NCI-H128 (cell line): ENCODE measurements around the gene NFE2.

Experiments used
- DNase-seq: peaks from one replicate; lab custom pipeline; 2025; ENCODE audit not compliant: unreplicated experiment; lab: John Stamatoyannopoulos, UW

NFE2 gene

DNA sequence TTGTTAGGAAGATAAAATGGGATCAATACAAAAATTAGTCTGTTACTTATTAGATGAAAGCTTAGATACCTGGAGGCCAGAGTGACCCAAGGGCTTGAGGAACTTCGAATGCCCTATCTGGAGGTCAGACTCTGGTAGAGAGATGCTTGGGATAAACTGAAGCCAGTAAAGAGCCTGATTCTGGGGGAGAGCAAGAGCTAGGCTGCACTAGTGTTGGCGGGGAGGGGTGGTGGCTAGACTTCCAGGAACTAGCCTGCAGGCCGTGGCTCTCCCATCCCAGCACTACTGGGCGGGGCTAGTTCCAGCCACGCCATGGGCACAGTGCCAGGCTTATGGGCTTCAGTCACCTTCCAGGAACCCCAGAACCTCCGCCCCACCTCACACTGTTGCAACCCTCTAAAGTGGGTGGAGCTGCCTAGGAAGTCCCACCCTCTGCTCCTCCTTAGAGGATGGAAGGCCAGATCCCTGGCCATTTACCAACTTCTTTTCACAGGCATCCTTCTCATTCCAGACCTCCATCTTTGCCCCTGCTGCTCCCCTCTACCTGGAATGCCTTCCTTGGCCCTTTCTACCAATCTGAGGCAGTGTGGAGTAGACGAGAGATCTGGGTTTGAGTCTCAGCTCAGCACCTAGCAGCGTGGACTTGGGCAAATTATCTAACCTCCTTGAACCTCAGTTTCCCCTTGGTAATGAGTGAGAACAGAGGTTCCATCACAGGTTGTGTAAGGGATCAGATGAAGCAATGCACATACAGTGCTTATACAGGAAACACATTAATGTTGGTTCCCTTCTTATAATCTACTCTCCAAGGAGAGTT lies 6.3 kb upstream of the NFE2 start:
- no peak for DNase-seq

DNA sequence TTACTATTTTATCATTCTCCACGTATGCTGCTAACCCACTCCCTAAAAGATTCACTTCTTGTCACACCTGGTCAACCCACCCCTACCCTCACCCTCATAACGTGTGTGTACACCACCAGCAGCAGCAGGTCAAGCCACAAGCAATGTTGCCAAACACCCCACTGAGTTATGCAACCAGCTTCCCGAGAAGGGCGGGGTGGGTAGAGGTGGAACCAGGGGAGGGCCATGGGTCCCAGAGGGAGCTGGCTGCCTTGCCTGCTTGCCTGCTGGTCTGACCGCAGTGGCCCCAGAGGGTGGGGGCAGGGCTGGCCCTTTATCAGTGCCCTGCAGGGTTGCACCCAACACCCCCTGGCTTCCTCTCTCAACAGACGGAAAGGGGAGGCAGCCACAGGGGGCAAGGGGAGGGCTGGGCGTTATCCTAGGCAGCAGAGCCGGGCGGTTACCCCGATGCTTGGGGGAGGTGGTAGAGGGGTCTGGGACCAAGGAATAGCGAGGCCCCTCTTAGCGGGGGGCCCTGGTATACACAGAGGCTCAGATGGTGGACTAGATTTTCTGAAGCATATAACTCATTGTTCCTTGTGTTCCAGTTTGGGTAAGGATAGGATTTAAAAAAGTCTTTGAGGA lies 3.5 kb upstream of the NFE2 start:
- no peak for DNase-seq

DNA sequence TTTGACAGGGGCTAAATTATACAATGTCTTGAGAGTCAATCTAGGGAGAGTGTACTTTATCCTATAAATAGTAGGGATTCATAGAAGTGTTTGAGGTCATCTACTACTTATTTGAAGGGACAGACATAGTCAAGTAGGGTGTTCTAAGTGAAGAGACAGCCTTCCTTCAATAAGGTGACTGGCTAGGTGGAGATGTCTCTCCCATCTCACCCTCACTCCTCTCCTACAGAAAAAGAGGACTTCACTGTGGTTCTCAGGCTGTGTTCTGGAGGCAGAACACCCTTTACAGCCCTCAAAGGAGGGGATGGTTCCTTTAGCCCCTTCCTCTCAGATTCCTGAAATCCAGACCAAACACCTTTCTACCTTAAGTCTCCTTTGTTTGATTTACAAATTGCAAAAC lies 2.8 kb upstream of the NFE2 start:
- DNase-seq: no peak

DNA sequence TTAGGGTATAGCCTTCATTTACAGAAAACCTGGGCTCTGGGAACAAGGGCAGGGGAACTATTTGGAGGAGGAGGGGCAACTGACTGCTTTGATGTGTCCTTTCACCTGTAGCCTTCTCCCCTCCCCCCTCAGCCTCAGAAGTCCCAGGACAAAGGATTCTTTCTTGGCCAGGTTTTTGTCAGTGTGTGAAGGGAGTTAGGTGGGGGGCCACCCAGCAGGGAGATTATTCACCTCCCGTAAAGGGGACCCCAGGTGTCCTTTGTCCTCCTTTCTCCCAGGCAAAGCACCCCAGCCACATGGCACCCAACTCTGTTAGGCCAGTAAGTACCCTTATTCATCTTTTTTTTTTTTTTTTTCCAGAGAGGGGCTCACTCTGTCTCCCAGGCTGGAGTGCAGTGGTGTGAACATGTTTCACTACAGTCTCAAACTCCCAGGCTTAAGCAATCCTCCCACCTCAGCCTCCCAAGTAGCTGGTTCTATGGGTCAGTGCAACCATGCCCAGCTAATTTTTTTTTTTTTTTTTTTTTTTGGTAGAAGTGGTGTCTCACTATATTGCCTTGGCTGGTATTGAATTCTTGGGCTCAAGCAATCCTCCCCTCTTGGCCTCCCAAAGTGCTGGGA lies 723 bp upstream of the NFE2 start:
- no peak for DNase-seq

DNA sequence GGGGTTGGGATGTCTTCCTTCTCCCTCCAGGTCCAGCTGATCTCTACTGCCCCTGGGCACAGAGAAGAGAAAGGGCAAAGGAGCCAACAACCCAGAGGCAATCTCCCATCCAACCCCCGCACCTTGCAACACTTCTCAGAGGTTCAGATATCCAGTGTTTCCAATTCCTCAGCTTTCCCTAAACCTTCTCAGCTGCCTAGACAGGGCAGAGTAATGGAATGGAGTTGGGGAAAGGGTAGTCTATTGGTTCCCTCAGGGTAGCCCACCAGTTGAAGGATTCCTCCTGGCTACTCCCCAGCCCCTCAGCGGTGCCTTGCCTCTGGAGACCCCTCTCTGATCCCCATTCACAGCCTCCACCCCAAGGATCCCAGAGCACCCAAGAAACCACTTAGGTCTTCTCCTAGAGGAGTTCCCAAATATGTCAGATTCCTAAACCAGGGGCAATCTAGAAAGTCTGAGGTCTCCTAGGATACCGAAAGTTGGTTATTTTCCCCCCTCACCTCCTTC lies 537 bp downstream of the NFE2 start:
- DNase-seq: no peak

DNA sequence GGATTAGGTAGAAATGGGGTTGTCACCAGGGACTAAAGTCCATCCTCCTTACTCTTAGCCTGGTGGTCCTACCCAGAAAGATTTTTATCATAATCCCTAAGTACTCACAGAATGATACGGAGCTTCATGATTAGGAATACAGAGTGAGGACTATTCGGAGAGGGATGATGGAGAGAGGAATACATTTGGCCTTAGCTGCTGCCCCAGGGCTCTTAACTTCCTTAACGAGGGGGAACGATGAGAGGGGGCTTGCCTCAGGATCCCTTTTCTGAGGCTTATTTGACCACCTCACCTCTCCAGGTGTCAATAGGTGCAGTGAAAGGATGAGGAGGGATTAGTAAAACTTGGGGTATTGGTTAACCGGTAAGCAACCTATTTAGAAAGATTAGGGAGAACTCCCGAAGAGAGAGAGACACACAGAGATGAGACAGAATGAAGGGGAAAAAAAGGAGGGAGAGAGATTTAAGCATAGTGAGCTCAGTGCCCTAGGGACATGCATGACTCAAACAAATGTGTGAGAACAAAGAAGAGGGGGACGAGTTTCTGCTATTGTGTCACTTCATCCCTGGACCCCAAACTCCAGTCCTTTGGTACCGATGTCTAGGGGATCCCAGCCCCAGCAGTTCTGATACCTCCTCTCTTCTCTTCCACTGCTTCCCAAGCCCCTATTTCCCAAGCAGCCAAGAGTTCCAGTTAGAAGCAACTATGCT lies 1.1 kb downstream of the NFE2 start:
- DNase-seq: no peak

DNA sequence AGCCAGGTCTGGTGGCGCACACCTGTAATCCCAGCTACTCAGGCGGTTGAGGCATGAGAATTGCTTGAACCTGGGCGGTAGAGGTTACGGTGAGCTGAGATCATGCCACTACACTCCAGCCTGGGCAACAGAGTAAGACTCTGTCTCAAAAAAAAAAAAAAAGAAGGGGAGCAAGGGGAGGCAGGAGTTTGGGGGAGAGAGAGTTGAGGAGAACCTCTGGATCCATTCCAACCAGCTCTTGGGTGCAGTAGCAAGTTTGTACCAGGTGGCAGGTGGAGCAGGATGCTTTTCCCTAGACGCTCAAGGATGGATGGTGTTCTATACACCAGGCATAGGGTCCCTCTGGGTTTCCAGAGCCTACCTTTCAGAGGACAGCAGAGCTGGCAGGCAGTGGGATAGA lies 1.9 kb downstream of the NFE2 start:
- no peak for DNase-seq

DNA sequence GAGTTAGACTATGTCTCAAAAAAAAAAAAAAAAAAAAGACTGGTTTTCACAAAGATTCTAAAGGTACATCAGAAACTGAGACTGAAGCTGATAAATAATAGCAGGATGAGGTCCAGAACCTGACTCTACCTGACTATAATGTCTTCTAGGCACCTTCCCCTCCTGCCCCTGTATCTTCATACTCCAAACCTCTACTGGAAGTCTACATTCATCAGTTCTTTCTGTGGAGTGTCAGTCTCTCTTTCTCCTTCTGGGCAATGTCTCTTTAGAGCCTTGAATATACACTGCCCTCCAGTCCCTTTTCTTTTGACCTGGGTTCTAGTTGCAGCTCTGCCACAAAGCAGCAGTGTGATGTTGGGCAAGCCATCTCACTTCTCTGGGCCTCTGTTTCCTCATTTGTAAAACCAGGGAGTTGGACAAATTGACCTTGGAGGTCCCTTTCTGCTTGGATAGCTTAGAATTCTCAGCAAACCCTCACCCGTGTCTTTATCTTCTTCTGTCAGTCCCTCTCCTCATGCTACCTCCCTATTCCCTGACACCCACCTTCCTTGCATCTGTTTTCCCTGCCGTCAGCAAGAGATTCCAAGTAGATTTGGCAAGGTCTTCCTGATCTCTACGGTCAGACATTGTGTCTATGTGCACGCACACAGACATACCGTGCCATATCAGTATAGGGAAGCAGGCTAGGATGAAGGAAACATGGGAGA lies 4.3 kb downstream of the NFE2 start:
- no peak for DNase-seq

DNA sequence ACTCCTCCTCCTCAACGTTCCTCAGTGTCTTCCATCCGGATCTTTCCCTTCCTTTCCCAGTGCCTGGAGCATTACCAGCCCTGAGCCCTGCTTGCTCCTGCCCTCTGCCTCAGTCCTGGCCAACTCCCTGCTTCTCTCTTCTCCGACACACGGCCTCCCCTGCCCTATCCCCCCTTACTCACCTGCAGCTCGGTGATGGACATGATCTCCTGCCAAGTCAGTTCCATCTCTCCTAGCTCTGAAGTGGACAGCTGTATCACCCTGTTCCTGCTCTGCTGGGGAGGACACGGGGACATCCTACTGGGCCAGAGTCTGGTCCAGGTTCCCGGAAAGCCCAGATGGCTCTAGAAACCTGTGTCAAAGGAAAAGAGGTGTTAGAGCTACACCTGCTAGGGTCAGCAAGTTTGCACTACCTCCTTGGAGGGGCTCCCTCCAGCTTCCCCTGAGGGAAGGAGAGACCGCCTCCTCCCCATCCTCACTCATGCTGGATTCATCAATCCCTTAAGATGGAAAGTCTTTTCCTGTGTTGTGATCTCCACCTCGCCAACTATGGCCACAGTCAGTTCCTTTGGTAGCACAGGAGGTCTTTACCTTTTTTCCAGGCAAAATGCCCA lies 5.8 kb downstream of the NFE2 start:
- no peak for DNase-seq

DNA sequence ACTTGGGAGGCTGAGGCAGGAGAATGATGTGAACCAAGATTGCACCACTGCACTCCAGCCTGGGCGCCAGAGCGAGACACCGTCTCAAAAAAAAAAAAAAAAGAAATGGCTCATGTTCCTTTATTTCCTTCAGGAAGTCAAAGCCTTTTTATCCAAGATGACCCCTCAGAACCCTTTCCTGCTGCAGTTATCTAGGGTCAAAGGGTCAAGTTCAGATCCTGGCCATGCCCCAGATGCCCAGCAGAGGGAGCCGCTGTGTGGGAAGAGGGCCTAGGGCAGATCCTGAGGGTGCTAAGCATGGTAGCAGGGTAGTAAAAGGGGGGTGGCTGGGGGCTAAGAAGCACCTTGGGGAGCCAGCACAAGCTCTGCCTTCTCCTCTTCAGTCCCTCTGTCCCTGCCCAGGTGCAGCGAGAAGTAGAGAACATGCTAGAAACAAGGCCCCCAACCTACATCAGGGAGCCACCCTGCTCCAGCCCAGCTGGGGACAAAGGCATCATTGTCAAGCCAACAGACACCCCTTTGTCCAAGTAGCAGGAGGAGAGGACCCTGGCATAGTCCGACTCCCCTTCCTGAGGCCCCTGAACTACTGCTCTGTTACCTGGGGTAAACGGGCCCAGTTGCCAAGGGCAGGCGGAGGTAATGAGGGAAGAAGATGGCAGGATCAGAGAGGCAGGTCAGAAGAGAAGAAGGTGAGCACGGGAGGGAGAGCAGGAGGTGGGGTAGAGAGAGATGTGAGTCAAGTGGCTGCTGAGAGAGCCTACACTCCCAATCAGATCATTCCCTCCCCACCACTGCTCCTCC lies 6.5 kb downstream of the NFE2 start:
- peak; percentile 15 for DNase-seq

DNA sequence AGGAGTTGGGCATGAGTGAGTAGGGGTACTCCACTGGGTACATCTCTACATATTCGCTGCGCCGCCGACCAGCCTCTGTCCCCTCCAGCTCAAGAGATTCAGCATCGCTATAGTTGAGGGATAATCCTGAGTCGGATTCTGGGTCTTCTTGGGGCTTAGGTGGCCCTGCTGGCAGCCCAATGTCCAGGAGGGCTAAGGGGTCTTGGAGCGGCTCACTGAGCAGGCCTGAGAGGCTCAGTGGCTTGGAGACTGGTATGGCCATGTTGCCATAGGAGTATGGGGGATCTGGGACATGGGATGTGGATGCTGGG lies 7.9 kb downstream of the NFE2 start:
- no peak for DNase-seq

DNA sequence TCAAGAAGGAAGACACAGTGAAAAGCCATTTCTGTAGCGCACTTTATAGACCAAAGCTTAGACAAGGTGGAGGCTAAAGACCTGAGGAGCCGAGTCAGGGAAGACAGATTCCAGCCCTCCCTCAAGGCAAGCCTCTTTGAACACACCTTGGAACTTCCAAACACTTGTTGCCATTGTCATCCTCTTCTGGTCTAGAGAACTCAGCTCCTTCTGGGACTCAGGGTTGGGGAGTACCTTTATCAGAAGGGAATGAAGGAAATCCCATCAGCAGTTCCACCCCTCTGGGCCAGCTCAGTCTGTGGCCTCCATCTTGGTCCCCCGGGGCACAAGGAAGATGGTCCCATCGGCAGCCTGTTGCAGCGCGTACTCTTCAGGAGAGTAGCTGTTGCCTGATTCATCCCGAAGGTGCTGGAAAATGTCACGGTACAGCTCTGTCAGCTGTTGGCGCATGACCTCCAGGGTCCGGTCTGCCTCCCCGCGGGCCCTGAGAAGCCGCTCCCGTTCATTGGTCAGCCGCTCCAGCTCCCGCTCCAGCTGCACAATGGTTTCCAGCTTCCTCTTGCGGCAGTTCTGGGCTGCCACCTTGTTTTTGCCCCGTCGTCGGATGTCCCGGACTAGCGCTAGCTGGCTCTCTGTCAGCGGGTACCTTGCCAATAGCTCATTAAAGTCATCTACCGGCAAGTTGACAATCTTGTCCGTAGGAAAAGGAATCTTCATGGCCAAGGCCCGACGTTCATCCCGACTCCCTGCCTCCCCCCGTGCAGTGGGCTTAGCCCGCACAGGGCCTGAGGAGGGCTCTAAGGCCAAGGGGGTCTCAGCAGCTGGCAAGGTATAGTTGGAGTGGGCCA lies 8.5 kb downstream of the NFE2 start:
- no peak for DNase-seq

DNA sequence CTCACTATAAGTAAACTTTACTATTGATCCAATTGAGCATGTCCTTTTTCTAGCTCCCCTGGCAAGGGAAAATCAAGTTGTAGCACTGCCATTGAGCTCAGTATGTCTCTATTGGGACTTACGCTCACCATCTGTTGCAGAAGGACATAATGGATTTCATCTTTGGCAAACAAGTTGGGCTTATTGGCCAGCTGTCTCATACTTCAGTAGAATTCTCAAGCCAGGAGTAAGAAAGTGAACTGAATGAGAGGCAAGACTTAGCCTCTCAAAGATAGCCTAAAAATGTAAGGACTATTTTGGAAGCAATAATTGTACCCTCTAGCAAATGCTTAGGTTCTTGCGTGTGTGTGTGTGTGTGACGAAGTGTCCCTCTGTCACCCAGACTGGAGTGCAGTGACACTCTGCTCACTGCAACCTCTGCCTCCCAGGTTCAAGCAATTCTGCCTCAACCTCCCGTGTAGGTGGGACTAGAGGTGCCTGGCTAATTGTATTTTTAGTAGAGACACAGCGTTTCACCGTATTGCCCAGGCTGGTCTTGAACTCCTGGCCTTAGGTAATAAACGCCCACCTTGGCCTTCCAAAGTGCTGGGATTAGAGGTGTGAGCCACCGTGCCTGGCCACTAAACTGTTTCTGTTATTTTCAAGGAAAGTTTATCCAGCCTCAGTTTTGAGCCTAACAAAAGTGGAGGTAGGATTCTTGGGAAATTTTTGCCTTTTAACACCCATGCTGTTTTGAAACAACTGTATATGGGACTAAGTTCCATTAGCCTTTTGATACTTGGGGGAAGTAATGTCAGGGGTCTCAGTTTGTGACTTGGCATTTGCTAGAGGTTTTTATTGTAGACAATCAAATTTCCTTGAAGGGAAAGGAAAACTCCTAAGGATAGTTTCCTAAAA lies 13.3 kb downstream of the NFE2 start:
- DNase-seq: no peak

DNA sequence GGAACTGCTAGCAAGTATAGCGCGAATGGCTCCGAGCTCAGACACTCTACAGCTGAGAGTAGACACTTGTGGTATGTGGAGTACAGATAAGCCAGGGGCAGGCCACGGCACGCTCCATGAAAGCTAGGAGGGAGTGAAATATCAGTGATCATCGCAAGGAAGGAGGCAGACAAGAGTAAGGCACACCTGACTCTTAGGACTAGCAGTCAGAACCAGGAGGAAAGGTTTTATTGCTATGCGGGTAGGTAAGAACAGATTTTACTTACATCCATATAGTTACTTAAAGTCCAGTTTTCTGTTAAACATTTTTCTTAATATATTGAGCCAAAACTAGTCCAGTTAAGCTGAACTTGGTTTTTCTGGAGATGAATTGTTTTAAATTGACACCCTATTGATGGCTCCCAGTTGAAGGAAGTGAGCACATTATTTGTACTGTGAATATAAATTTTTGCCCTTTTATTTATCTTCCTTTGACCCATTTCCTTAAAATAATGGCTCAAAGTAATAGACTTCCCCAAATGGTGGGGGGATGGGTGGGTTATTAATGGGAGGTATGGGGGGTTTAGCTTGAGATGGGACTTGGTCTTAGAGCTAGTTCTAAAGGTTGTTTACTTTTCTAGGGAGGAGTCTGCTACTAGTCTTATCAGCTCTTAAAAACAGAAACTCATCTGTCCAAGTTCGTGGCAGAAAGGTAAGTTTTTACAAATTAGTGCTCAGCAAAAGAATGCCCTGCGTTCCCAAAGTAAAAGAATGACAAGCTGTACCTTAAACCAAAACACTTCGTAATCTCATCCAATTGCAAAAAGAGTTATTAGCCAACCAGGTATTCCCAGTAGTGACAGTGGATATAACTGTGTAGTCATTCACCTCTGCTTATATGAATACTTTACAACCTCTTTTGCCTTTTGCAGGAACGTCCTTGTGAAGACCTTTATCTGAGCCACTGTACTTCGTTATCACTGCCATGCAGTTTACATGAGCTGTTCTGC lies 14.5 kb downstream of the NFE2 start:
- DNase-seq: no peak

DNA sequence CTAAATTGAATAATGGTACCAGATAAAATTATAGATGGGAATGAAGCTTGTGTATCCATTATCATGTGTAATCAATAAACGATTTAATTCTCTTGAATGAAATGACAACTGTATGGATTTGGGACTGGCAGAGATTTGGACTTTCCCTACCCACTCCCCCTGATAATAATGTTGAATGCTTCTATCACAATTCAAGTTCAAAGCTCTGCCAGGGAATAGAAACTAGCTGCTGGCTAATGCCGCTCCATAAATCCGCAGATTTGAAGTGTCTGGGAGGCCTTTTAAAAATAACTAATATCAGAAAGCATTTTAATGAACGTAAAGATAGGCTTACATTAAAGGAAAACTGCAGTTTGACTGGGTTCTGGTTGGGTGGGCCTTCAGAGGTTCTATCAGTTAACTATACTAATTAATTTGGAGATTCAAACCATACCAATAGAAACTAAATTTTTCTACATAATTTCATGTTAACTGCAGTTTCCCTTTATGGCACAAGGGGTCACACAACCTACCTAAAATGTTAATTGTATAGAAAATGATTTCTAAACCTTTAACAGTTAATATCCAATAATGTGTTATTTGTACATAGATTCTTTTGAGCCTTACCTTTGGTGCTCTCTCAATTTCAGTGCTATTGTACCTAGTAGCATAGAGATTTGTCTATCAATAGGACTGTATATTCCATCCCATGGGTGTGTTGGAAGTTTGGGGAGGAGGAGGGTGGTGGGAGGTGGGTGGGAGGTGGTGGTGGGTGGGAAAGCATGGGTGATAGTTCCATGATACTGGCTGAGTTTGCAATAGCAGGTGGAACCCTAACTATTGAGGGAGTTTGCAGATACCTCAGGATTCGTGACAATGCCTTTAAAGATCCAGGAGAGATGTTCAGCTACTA lies 15.4 kb downstream of the NFE2 start:
- no peak for DNase-seq
